Smooth muscle cell (in vitro differentiated cells): Measurements from ENCODE around the gene TMEM272. TPM values are rescaled to one million over a fixed set of nuclear protein-coding genes. Genes with fewer than 3 reads are reported as not detected.

Experiments
- DNase-seq: peaks from one replicate; lab custom pipeline; 2025; ENCODE audit not compliant: unreplicated experiment; lab: John Stamatoyannopoulos, UW
- H2AFZ ChIP-seq: fragments of 200-600 bp; sonication (generic); 2 replicates; pipeline ENCODE4 v1.6.0; 2016; ENCODE audit warnings: antibody characterized with exemption, low read depth, mild to moderate bottlenecking
- H3F3A ChIP-seq: fragments of 200-600 bp; sonication (generic); 2 replicates; pipeline ENCODE4 v1.6.0; 2017; ENCODE audit warnings: antibody characterized with exemption, low read depth
- H3K27ac ChIP-seq: fragments of 200-600 bp; sonication (generic); 2 replicates; pipeline ENCODE4 v1.5.1; 2016; ENCODE audit warnings: low read depth, mild to moderate bottlenecking
- H3K27me3 ChIP-seq: fragments of 200-600 bp; sonication (generic); 2 replicates; pipeline ENCODE4 v1.6.1; 2016; ENCODE audit warnings: low read depth, mild to moderate bottlenecking
- H3K36me3 ChIP-seq: fragments of 200-600 bp; sonication (generic); 2 replicates; pipeline ENCODE4 v1.5.1; 2016; ENCODE audit warnings: low read depth
- H3K4me1 ChIP-seq: fragments of 200-600 bp; sonication (generic); 2 replicates; pipeline ENCODE4 v1.5.1; 2016; ENCODE audit warnings: low read depth
- H3K4me2 ChIP-seq: fragments of 200-600 bp; sonication (generic); 2 replicates; pipeline ENCODE4 v1.6.0; 2016; ENCODE audit warnings: mild to moderate bottlenecking
- H3K4me3 ChIP-seq: fragments of 200-600 bp; sonication (generic); 2 replicates; pipeline ENCODE4 v1.5.1; 2016; ENCODE audit warnings: mild to moderate bottlenecking
- H3K79me2 ChIP-seq: fragments of 200-600 bp; sonication (generic); 2 replicates; pipeline ENCODE4 v1.6.0; 2016; ENCODE audit warnings: low read depth, mild to moderate bottlenecking
- H3K9ac ChIP-seq: fragments of 200-600 bp; sonication (generic); 2 replicates; pipeline ENCODE4 v1.6.0; 2016; ENCODE audit warnings: low read depth
- H3K9me3 ChIP-seq: fragments of 200-600 bp; sonication (generic); replicated peaks from 2 replicates; pipeline ENCODE4 v1.5.1; 2016; ENCODE audit warnings: low read depth
- H4K20me1 ChIP-seq: fragments of 200-600 bp; sonication (generic); 2 replicates; pipeline ENCODE4 v1.6.0; 2016; ENCODE audit warnings: low read depth
- CTCF ChIP-seq: fragments of 200-600 bp; sonication (generic); IDR thresholded peaks from 2 replicates; pipeline ENCODE4 v1.5.1; 2017; ENCODE audit warnings: borderline replicate concordance, mild to moderate bottlenecking, antibody characterized with exemption; ENCODE audit not compliant: insufficient read depth, poor library complexity, severe bottlenecking
- WGBS: methylation state at CpG from one replicate; pipeline ENCODE4 v1.1.7; 2016; ENCODE audit warnings: low lambda C conversion rate; 5-methylcytosine and 5-hydroxymethylcytosine counted together
- polyA plus RNA-seq: library from polyadenylated mRNA; unstranded; fragments of >200 nt; fragmentation: Nextera tagmentation; extraction: Ambion mirVana; gene quantifications from 2 replicates; pipeline ENCODE4 v1.2.1, GENCODE V29; 2016
- total RNA-seq: library from RNA; depleted of rRNA; stranded (reverse); fragments of >200 nt; gene quantifications from 2 replicates; pipeline ENCODE4 v1.2.3, GENCODE V29; 2014

TMEM272 gene
- total RNA-seq (0.18 TPM in 2 replicates), polyA plus RNA-seq (0.22 and 0.26 TPM in 2 replicates)

- H3K36me3 ChIP-seq: no peaks in the 10 kb centered on the region
- no peaks in the 10 kb centered on the region for H3K79me2 ChIP-seq
- H3K9me3 ChIP-seq: no peaks in the 10 kb centered on the region
- no peak within 1 kb of the TSS for H3K27ac ChIP-seq
- H3K4me2 ChIP-seq: peak within 1 kb of the TSS; percentile 77
- peak within 1 kb of the TSS; percentile 83 for H2AFZ ChIP-seq
- no peaks in the 10 kb centered on the region for H3K27me3 ChIP-seq
- DNase-seq: peak; percentile 44
- no peak within 1 kb of the TSS for H3K9ac ChIP-seq
- no peaks in the 10 kb centered on the region for H3F3A ChIP-seq
- TF ChIP-seq CTCF: peak; percentile 93
- 40% methylated on average over 20 of the region's 20 CpGs for WGBS
- peak within 1 kb of the TSS; percentile 27 for H3K4me3 ChIP-seq
- no peaks in the 10 kb centered on the region for H4K20me1 ChIP-seq
- H3K4me1 ChIP-seq: no peaks in the 10 kb centered on the region
Observed at GRCh38 chr13:51844862-51845573, at the start of gene TMEM272. Gene TMEM272 (minus strand): TSS chr13:51845177. CDS start chr13:51838530, 6,647 bp downstream.

GRCh38 chr13:51894239-51894638 lies 49.3 kb upstream of the TMEM272 start:
- no peaks in the 10 kb centered on the region for H3K27me3 ChIP-seq
- no peak overlapping the region for H3K4me2 ChIP-seq
- H3K36me3 ChIP-seq: no peaks in the 10 kb centered on the region
- H3K27ac ChIP-seq: no peak overlapping the region
- TF ChIP-seq CTCF: no peak
- no peak overlapping the region for H3K4me3 ChIP-seq
- no peaks in the 10 kb centered on the region for H3K4me1 ChIP-seq
- no peaks in the 10 kb centered on the region for H3F3A ChIP-seq
- no peaks in the 10 kb centered on the region for H3K79me2 ChIP-seq
- H2AFZ ChIP-seq: no peak overlapping the region
- no peak for DNase-seq
- H3K9me3 ChIP-seq: no peaks in the 10 kb centered on the region
- H3K9ac ChIP-seq: no peak overlapping the region
- 81% methylated on average over 4 of the region's 4 CpGs for WGBS
- no peaks in the 10 kb centered on the region for H4K20me1 ChIP-seq

- no peaks in the 10 kb centered on the region for H3K36me3 ChIP-seq
- H3F3A ChIP-seq: peaks cover 5% of the 10 kb centered on the region
- no peak overlapping the region for H3K27ac ChIP-seq
- H4K20me1 ChIP-seq: no peaks in the 10 kb centered on the region
- no peaks in the 10 kb centered on the region for H3K27me3 ChIP-seq
- no peaks in the 10 kb centered on the region for H3K79me2 ChIP-seq
- no peak for TF ChIP-seq CTCF
- no peak overlapping the region for H3K4me3 ChIP-seq
- WGBS: 65% methylated on average over 3 of the region's 3 CpGs
- no peaks in the 10 kb centered on the region for H3K4me1 ChIP-seq
- H3K9ac ChIP-seq: no peak overlapping the region
- no peaks in the 10 kb centered on the region for H3K9me3 ChIP-seq
- no peak overlapping the region for H2AFZ ChIP-seq
- DNase-seq: no peak
- no peak overlapping the region for H3K4me2 ChIP-seq
Observed at GRCh38 chr13:51892657-51893056, 47.7 kb upstream of the TMEM272 start.

- Histone ChIP-seq H4K20me1 (no peaks in the 10 kb centered on the region), H3K4me3 (no peak overlapping the region), H3K36me3 (no peaks in the 10 kb centered on the region), H3K9ac (no peak overlapping the region), H3F3A (peaks cover 13% of the 10 kb centered on the region), H2AFZ (no peak overlapping the region), H3K79me2 (no peaks in the 10 kb centered on the region), H3K27ac (peak overlapping the region; percentile 67), H3K4me2 (no peak overlapping the region), H3K27me3 (no peaks in the 10 kb centered on the region), H3K9me3 (no peaks in the 10 kb centered on the region), H3K4me1 (no peaks in the 10 kb centered on the region)
- no peak for DNase-seq
- no peak for TF ChIP-seq CTCF
- WGBS: 40% methylated on average over 2 of the region's 2 CpGs
Observed at GRCh38 chr13:51887468-51887867, 42.5 kb upstream of the TMEM272 start.
